ENCODE measurements around the gene LYRM4.

- TF ChIP-seq CHD4 (IDR thresholded peaks at IDR 0.05; ENCODE audit: insufficient read depth, insufficient replicate concordance, low read depth, low read length, poor library complexity, severe bottlenecking) (no peak), ZNF324 (CRISPR knock-in tag; IDR thresholded peaks at IDR 0.05) (no peak), TAF7 (tag; IDR thresholded peaks at IDR 0.05) (no peak), NCOR1 (IDR thresholded peaks at IDR 0.05) (no peak)
Observed at GRCh38 chr6:5155906-5156305, 104.8 kb downstream of the LYRM4 start.

Measured in K562 (cell line).